Activated CD4-positive, alpha-beta T cell treated with anti-CD3 and anti-CD28 coated beads, Interleukin-2, Interleukin-4, amounts not matched to agents 100 ng/mL and 50 ng/mL, durations not matched to agents 16 hours and 8 hours (primary cell): ENCODE results near the gene BRAT1.

ENCODE experiments used
- DNase-seq: peaks from one replicate; pipeline ENCODE4 v3.0.0-alpha.2; 2020; ENCODE audit warnings: low spot score

The BRAT1 gene

DNA sequence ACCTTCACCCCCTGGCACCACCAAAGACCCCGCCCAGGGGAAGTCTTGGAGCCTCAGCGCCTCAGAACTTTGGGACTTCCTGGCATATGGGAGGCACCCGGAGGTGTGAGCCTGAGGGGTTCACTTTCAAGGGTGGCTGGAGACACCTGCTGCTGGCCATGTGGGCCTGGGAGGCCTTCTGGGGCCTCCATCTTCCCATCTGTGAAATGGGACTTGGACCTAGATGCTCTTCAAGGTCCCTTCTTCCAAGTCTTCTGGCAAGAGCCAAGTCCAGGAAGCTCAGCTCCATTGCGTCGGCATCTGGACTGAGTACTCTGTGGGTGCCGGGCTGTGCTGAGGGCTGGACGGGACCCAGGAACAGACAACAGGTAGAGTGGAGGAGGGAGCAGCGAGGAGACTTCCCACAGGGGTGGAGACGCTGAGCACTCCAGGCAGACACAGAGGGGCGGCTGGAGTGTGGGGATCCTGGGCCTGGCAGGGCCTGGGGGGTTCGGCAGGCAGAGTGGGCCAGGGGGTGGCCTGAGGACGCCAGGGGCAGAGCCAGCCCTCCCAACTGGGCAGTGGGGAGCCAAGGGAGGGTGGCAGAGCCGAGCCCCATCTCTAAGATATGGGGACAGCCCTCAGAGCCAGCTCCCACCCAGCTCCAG lies 45.1 kb downstream of the BRAT1 start:
- DNase-seq = no peak

DNA sequence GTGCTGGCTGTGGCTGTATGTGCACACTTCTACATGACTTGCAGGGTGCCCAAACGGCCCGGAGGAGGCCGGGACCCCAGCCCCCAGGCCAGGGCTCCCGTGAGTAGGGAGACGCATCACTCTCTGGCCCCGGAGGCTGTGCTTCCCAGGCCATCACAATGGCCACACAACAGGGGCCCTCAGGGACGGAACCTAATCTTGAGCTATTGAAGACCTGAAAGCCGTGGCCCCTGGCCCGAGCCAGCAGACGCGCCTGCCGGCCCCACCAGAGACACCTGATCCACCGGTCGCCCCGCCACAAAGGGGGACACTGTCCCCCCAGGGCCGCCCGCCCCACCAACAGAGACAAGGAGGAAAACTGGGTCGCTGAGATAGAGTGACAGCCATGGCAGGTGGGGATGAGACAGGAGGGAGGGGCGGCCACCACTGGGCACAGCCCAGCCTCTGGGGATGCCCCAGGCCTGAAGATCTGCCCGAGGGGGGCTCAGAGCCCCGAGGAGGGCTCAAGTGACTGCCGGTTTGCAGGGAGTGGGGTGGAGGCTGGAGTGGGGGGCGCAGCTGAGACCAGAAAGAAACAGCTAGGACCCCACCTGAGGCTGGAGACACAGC lies 45.9 kb downstream of the BRAT1 start:
- no peak for DNase-seq

DNA sequence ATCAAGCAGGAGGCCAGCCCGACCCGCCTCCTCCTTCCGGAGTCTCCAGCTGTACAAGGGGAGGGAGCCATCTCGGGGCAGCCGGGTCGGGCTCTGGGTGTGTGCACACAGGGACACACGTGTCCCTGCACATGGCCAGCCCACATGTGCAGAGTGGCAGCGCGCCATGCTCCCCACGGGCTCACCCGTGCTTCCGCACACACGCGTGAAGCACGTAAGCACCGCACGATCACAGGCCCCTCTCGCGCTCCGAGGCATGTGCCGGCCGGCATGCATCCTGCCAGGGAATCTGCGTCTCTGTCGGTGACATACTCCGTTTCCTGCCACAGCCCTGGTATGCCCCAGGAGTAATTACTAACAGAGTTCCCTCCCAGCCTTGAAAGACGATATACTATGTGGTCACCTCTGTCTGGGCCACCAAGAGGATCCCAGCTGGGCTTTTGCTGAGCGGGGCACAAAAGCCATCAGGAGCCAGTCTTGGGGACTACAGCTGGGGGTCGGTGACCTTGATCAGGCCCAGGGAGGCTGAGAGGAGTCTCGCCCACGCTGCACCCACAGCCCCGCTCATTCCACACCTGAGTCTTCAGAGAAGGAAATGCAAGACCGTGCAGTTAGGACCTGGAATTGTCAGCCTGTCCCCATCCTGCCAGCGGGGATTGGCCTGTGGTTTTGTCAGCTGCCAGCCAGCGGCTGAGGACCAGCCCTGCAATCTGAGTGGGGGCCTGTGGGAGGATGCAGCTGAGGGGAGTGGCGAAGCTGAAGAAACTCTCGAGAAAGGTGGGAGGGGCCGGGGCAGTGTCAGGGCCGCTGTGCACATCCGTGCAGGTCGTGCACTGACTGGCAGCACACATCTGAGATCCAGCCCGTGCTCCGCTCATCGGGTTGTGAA lies 46.8 kb downstream of the BRAT1 start:
- DNase-seq = peak; percentile 67

DNA sequence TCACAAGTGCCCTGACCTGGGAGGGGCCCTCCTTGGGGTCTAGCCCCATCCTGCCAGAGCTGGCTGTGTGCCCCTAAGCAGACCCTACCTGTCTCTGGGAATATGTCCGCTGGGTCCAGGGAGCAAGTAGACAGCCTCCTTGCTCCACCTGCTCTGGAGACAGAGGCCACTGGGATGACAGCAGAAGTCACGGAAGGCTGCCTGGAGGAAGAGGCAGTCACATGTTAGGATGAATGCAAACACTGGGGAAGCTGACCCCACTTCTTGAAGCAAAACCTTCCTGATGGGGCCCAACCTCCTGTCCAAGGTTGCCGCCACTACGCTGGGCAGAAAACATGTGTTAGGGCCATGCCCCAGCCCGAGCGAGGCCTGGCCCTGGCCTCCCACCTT lies 47.4 kb downstream of the BRAT1 start:
- no peak for DNase-seq

DNA sequence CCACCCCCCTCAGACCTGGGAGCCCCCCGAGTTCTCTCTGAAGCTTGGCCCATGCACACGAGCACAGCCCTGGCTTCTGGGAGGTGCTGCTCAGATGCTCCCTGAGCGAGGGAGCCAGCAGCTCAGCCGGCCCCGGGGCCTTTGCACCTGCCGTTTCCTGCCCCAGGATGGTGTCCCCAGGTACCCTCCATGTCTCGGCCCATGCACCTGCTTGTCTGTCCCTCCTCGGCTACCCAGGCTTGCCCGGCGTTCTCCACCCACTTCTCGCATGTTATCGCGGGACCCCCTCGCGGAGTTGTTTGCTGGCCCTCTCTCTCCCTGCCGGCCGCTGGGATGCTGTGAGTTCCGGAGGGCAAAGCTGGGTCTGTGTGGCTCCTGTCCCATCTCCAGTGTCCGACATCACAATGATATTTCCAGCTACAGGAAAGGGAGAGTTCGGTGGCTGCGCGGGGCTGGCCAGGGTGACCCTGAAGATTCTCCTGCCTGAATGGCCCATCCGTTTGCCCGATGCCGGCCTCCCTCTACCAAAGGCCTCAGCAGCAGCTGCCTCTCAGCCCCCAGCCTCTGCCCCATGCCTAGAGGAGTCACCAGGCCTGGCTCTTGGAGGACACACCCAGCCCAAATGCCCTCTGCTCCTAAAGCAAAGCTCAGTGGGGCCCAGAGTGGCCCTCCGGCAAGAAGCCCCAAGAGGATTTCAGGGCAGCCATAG lies 48.0 kb downstream of the BRAT1 start:
- no peak for DNase-seq

DNA sequence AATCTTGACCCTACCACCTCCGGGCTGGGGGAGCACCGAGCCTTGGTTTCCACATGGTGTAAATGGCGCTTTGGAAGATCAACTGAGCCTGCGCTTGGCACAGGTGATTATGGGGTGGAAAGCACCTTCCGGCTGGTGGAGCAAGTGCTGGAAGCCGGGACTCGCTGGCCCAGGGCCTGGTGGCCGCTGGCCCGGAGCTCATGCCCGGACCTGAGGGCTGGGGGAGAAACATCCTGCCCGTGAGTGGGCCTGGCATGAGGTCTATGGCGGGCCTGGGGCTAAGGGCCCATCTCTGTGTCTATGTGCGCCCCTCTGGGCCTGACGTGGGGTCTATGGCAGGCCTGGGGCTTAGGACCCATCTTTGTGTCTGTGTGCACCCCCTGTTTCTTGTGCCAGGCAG lies 49.9 kb downstream of the BRAT1 start:
- no peak for DNase-seq

DNA sequence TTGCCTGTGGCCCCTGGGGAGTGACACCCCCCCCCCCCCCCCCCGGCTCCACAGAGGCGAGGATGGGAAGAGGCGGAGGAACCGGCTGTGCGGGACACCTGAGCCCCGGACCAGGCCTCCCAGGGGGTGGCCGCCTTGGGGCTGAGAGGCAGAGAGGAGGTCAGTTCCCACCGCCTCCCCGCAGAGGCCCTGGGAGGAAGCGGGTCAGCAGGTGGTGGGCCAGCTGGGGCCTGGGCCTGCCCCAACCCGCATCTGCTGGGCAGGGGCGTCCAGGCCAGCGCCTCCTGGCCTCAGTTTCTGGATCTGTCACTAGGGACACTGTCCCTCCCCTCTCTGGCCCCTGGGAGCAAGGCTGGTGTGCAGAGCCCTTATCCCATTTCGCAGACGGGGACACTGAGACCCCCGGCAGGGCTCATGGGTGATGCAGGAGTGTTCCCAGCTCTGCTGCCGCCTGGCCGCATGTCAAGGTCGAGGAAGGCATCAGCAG lies 50.4 kb downstream of the BRAT1 start:
- DNase-seq = no peak

DNA sequence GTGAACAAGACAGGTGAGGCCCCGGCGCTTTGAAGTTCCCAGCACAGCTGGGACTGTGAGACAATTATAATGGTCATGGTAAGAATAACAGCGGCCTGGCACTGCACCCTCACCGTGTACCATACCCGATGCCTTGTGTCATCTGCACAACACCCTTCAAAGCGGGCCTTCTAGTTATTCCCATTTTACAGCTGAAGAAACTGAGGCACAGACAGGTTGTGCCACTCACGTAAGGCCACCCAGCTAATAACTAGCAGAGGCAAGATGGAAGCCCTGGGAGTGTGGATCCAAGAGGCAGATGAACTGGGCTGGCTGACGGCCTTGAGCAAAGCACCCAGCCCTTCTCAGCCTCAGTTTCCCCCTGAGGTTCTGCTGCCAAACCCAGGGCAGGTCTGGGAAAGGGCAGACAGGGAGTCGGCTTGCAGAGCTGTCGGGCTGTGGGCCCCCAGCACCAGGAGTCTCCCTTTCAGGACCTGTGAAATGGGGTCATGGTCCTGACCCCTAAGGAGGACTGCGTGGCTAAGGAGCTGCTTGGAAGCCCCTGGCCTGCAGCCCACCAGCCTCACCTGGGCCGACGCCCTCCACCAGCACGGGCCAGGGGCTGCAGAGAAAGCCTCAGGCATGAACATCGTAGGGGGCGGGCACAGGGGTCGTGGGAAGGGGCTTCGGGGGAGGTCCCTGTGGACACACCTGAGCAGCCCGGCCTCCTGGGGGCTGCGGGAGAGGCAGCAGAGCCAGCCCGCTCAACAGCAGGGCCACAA lies 51.0 kb downstream of the BRAT1 start:
- no peak for DNase-seq

DNA sequence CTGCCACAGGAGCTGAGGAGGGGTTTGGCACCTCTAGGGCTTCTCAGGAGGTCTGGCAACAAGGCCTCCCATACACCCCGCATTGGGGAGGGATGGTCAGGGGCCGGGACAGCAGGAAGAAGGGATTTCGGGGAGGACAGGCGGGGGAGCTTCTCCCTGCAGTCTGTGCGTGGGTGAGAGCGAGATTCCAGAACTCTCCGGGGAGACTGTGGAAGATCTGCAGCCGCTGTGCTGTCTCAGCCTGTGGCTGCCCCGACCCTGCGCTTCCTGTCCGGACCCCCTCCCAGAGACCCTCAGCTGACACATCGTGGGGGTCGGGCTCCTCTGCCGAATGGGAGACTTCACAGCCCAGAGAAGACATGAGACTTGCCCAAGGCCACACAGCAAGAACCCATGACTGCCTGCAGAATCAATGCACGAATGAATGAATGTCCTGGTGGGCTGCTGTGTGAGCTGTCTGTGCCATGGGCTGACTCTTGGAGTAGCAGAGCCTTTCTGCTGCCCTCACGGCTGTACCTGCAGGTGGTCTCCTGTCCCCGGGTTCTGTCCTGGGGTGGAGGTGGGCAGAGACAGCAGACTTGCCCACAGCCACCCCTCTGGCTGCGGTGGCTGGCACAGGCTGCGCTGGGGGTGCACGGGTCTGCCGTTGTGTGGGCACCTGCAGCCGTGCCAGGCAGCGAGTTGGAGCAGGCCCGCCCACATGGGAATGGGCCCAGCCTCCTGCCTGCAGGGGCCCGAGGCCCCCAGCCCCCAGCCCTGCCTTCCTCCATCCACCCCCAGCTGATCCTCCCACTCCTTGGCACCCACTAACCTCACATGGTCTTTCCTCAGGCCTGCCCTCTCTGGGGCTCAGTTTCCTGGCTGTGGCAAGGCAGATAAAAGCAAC lies 52.0 kb downstream of the BRAT1 start:
- DNase-seq = no peak

DNA sequence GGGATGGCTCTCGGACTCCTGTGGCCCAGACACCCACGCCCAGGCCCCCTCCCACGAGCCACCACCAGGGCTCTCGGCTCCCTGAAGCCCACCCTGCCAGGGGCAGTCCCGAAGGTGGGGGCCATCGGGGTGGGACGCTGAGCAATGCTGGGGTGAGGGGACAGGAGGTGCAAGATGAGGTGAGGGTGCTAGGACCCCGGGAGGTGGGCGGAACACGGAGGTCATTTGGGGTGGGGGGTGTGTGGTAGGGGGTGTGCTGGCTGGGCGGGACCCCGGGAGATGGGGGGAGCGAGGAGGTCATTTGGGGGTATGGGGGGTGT lies 52.7 kb downstream of the BRAT1 start:
- no peak for DNase-seq

DNA sequence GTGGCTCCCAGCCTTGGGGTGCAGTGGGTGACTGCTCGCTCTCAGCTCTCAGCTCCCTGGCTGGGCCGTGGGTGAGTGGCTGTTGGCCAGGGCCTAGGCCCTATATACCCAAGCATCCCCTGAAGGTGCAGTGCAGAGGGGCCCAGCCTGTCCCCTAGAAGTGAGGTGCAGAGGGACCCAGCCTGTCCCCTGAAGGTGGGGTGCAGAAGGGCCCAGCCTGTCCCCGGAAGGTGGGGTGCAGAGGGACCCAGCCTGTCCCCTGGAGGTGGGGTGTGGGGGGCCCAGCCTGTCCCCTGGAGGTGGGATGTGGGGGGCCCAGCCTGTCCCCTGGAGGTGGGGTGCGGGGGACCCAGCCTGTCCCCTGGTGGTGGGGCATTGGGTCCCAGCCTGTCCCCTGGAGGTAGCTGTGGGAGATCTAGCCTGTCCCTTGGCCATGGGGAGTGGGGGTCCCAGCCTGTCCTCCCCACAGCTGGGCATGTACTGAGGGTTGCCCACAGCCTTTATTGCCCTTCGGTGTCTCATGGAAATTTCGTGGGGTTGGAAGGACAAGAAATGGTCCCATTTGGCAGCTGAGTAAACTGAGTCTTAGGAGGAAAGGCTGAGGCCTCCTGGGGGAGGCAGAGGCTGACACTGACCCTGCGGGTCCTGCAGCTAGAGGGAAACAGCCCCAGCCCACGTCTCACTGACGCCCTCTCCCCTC lies 53.2 kb downstream of the BRAT1 start:
- no peak for DNase-seq

DNA sequence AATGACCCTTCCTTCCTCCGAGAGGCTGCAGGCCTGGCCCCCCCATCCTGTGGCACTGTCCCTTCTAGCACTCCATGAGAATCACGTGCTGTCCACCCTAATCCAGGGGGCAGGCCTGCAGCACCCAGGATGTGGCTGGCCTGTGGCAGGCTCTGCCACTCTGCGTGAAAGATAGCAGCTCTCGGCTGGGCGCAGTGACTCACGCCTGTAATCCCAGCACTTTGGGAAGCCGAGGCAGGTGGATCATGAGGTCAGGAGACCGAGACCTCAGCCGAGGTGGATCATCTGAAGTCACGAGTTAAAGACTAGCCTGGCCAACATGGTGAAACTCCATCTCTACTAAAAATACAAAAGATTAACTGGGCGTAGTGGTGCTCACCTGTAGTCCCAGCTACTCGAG lies 54.6 kb downstream of the BRAT1 start:
- DNase-seq = no peak

DNA sequence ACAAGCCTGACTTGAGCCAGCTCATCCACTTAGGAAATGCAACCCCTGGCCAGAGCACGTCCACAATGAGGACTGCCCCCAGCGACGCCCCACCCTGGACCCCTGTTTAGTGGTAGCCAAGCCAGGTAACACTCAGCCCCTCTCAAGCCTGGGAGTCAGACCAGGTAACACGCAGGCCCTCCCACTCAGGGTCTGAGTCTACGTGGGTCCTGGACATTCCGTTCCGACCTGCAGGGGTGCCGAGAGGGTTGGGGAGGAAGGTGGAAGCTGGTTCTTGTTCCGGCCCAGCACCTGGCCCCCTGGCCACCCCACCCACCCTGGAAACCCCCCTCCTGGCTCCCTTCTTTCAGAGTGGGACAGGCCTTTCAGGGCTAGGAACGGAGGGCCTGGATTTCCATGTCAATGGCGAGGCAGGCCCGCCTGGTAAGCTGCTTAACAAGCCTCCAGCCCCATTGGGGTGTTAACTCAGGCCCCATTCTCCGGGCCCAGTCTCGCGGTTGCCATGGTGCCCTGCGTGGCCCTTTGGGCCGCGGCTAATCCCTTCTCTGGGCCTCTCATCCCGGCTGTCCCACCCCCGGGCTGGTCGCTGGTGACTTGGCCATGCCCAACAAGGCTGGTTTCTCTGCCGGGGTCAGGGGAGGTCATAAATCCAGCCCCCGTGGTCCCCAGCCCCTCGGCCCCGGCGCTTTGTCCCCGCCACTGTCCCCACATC lies 55.4 kb downstream of the BRAT1 start:
- DNase-seq = no peak

DNA sequence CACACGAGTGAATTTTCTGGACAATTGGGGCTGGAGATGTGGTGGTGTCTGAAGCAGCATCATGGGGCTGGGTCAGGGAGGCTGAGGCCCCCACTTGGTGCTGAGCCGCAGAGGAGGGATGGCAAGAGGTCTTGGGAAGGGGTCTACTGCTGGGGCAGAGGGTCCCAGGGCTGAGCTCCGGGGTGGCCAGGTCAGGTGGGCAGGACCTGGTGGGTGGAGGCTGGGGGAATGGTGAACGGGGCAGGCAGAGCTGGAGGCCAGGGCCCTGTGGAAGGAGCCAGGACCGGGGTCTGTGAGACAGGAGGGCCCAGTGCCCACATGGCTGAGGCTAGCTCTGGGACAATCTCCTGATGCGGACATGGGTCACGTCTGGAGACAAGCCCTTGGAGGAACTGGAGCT lies 56.1 kb downstream of the BRAT1 start:
- DNase-seq = no peak

DNA sequence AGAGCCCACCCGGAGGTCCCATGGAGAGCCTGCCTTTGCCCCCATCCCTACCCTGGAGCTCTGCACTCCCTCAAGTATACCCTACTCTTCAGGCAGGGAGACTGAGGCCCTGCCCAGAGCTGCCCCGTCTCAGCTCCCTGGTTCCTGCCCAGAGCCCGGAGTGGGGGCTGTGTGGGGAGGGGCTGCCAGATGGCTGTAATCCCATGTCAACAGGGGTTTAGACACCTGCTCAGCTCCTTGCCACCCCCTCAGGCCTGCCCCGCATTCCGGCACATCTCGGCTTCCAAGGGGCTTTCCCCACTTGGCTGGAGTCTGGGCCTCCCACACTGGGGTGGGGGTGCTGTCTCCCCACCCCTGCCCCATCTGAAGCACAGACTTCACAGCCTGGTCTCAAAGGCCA lies 56.6 kb downstream of the BRAT1 start:
- no peak for DNase-seq

DNA sequence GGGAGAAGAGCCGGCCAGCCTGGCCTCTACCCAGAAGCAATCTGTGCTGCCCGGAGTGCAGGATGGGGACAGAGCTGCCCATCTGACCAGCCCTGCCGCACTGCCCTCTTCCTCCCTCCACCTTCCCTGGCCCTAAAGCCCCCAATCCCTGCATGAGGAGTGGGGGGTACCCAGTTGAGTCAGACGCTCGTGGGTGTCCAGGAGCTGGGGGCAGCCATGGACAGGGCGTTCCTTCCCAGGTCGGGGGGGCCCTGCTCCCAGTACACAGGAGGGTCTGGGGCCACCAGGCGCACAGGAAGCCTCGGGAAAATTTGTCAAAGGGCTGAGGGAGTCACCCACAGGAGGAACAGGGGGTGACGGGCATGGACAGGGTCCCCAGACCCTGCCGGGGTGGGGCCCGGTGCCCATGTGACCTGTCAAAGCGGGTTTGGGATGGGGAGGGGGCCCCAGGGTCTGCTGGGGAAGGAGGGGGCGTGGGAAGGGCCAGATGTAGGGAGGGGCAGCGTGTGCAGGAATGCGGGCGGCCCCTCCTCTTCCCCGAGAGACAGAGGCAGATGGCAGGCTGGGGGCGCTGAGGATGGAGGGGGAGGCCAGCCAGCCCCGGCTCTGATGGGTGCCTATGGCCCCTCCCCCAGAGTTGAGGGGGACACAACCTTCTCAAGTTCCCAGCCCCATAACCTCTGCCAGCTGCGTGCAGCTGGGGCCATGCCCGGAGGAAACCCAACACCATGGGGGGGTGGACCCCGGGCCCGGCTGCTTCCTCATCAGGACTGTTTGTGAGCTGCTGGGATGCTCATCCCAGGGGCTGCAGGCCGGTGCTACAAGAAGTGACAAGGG lies 57.6 kb downstream of the BRAT1 start:
- DNase-seq = no peak

DNA sequence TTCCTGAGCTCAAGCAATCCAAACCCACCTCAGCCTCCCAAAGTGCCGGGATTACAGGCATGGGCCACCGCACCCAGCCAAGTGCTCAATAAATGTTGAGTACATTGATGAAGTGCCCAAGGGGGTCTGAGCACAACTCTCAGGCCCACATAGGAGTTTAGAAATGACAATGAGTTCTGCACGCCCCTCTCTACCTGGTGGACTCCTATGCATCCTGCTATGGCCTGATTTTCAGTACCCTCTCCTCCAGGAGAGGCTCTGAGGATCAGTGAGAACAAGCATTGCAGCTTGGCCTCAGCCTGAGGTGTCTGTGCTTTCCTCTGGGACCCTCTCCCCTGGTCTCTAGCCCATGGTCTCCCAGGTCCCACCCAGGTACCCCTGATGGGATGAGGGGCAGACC lies 58.3 kb downstream of the BRAT1 start:
- DNase-seq = no peak

DNA sequence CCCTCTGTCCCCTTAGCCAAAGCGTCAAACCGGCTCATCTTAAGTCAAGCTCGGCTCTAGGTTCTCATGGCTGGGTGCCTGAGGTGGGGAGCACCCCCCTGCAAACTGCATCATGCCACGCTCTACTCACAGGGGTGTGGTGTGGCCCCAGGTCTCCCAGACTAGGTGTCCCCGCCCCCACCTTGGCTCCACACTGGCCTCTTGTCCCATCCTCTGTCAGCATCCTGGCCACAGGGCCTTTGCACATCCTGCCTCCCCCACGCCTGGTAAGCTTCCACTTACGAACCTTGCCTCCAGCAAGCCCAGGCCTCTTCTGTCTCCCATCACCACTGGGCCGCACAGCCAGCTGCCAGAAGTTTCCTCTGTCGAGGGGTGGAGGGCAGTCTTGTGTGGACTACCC lies 58.9 kb downstream of the BRAT1 start:
- no peak for DNase-seq
